ENCODE data around the gene FGF18.

The FGF18 gene

GRCh38 chr5:171485668-171486067 lies 66.2 kb downstream of the FGF18 start:
- TF ChIP-seq, protein P1, sequence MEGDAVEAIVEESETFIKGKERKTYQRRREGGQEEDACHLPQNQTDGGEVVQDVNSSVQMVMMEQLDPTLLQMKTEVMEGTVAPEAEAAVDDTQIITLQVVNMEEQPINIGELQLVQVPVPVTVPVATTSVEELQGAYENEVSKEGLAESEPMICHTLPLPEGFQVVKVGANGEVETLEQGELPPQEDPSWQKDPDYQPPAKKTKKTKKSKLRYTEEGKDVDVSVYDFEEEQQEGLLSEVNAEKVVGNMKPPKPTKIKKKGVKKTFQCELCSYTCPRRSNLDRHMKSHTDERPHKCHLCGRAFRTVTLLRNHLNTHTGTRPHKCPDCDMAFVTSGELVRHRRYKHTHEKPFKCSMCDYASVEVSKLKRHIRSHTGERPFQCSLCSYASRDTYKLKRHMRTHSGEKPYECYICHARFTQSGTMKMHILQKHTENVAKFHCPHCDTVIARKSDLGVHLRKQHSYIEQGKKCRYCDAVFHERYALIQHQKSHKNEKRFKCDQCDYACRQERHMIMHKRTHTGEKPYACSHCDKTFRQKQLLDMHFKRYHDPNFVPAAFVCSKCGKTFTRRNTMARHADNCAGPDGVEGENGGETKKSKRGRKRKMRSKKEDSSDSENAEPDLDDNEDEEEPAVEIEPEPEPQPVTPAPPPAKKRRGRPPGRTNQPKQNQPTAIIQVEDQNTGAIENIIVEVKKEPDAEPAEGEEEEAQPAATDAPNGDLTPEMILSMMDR (IDR thresholded peaks at IDR 0.05), result no peak

- TF ChIP-seq, protein P1 (IDR thresholded peaks at IDR 0.05), result no peak
These were observed 67.2 kb downstream of the FGF18 start for GRCh38 chr5:171486613-171487012.

DNA sequence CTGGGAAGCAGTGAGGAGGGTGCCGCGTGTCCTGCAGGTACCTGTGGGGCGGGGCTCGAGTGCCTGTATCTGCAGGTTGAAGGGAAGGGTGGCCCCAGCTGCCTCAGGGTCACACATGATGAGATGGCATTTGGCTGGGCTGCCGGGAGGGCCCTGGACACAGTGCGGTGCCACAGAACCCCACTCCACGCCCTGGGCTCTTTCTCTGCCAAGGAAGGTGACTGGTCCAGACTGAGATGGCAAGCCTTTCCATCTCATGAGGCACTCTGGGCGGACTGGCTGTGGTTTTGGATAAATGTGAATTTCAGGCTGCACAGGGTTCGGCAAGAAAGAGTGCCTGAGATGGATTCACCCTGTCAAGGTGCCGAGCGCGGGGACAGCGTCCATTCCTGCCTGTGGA lies 69.4 kb downstream of the FGF18 start:
- TF ChIP-seq, protein P1 (IDR thresholded peaks at IDR 0.05), result no peak

- TF ChIP-seq, protein P1 (IDR thresholded peaks at IDR 0.05), result no peak
These were observed 73.3 kb downstream of the FGF18 start for GRCh38 chr5:171492781-171493180.

- TF ChIP-seq, protein P1 (IDR thresholded peaks at IDR 0.05), result no peak
These were observed 74.4 kb downstream of the FGF18 start for GRCh38 chr5:171493646-171494393.

GRCh38 chr5:171494452-171495121 lies 75.1 kb downstream of the FGF18 start:
- TF ChIP-seq, protein P1 (IDR thresholded peaks at IDR 0.05), result no peak

DNA sequence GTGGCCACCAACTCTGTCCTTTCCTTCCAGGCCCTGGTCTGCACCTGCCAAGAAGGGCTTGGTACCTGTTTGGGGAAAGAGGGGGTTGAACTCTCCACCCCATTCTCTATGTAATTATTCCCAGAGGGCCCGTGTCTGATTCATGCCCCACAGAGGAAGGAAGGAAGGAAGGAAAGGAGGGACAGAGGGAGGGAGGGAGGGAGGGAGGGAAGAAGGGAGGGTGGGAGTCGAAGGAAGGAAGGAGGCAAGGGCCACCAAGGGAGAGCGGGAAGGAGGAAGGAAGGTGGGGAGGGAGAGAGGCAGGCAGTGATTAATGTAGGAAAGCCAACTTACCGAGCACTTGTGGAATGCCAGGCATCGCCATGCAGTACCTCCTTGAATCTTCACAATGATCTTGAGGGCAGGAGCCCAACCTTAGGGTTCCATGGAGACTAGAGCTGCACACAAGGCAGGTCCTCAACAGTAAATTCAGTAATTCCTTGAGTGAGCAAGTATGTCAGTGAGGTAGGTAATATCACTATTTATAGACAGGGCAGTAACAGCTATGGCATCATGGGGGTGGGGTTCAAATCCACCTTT lies 75.8 kb downstream of the FGF18 start:
- TF ChIP-seq, protein P1 (IDR thresholded peaks at IDR 0.05), result no peak

Data from LNCAP (cell line).